Right cardiac atrium (tissue), 5 donors: Measurements from ENCODE around the gene DNAJB2. TPM values are rescaled to one million over a fixed set of nuclear protein-coding genes. Genes with fewer than 3 reads are reported as not detected.

Experiments used
- ATAC-seq, 2 donors: fragments of 200-7000 bp; cut with Tn5 transposase; one replicate each; pipeline versions ENCODE4 v1.8.0 to v1.9.1; 2020; ENCODE audit warnings: moderate library complexity in 2 of 2, mild to moderate bottlenecking in 1 of 2
- DNase-seq, 3 donors: peaks; one replicate each; pipeline ENCODE4 v3.0.0-alpha.2; 2020
- H3K27ac ChIP-seq: one replicate; pipeline ENCODE4 v1.5.1; 2013; ENCODE audit warnings: mild to moderate bottlenecking, low read length, control low read depth, moderate library complexity
- H3K27me3 ChIP-seq: one replicate; pipeline ENCODE4 v1.6.1; 2013; ENCODE audit not compliant: control insufficient read depth, insufficient read depth
- H3K4me1 ChIP-seq: one replicate; pipeline ENCODE4 v1.6.1; 2013; ENCODE audit warnings: low read length; ENCODE audit not compliant: control insufficient read depth, insufficient read depth
- H3K4me3 ChIP-seq: one replicate; pipeline ENCODE4 v1.5.1; 2013; ENCODE audit warnings: low read length, control low read depth
- H3K9me3 ChIP-seq: one replicate; pipeline ENCODE4 v1.6.1; 2013; ENCODE audit warnings: low read length; ENCODE audit not compliant: control insufficient read depth
- WGBS: extraction: QIAGEN DNeasy Blood & Tissue Kit; methylation state at CpG from one replicate; pipeline ENCODE4 v1.1.7; 2013; 5-methylcytosine and 5-hydroxymethylcytosine counted together
- intact Hi-C, 4 donors: fragments of 100-400 bp; cut with DNase I; formaldehyde crosslinking; loops; one replicate each; pipeline versions ENCODE4 v1.11.0 to v1.14.0; 2022 to 2023
- polyA plus RNA-seq: library from polyadenylated mRNA; stranded (reverse); fragments of 200-250 nt; gene quantifications from one replicate; pipeline ENCODE4 v1.2.3, GENCODE V29; 2013
- total RNA-seq, 4 donors: library from RNA; stranded (reverse); fragmentation: NEBNext Ultra II Directional; extraction: Animal tissue kit (Norgen Biotek cat#: 25700); gene quantifications; one replicate each; pipeline ENCODE4 v1.2.1, GENCODE V29; 2021
- donor health status: healthy with polysubstance abuse.
- donor health status: DM: no; HTN: yes; CAD: no.
- donor health status: DM: no; HTN: no; CAD: no.
- donor health status: DM: no; HTN: yes; CAD: no; lungs with severe emphysema.
- donor health status: DM: yes; HTN: yes; CAD: no.

The DNAJB2 gene
- total and polyA plus RNA-seq, 5 donors: 43.9 to 78.7 (median 64.7) TPM

DNA sequence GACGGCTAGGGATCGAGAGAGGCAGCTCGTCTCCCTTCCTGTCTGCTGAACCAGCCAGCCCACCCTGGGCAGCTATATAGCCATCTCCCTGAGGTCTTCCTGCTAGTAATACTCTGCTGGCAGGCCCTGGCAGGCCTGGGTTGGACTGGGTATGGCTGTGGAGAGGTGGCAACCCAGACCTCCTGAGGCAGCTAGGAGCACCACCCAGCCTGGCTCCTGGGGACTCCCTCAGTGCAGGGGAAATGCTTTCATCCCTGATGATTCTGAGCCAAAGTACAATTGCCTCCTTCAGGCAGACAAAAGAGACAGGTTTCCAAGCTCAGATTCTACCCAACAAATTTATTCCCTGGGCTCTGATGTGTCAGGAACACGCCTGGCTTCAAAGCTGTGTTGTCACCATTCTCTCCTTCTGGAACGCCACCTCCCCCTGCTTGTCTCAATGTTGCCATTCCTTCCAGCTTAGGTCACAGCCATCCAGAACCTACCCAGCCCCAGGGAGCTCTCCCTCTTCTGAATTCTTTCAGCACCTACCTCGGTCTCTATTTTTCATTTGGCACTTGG, 4.7 kb upstream of the DNAJB2 start:
- DNase-seq (peak in 1 of 3 donors; percentile 35), ATAC-seq (no peak)
- Histone ChIP-seq H3K4me1 (peaks cover 7% of the 10 kb centered on the region), H3K27me3 (no peaks in the 10 kb centered on the region), H3K4me3 (no peak overlapping the region), H3K27ac (peak overlapping the region; percentile 89), H3K9me3 (no peaks in the 10 kb centered on the region)
- 30% methylated on average over 6 of the region's 6 CpGs for WGBS
- intact Hi-C loops: no loop called here

DNA sequence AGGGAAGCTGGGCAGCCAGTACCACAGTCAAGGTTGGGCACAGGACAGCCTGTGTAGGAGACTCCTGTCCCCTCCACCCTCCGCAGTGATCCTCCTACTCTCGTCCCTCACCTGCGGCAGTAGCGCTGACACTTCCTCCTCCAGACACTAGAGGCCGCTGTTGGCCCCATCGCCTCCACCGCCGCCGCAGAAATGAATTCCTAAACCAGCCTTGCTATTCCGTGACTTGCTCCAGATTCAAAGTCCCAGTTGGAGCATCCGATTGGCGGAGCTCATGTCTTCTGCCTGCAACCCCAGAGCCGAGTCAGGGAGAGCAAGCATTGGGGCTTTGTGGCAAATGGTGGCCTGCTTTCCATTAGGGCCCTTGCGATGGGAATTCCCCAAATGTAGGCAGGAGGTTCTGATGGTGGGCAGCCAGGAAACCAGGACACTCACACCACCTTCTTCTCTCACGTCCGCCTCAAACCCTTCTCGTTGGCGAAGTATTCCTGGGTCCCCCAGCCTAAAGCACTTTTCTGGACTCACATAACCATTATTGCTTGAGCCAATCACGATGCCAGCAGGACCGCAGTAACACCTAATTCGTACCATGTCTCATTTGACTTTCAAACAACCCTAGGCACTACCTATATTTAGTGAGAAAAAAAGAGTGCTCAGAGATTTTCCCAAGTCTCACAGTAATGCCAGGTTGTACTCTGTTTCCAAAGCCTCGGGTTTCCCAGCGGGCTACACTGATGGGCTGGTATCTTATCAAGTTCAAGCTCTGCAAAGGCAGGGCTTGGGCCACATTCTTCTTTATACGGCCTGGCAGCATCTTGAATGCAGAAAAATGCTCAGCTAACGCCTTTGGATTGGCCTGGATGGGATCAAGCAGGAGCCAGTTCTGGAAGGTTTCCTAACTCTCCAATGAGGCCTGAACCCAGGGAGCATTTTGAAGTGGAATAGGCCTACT, 1.2 kb upstream of the DNAJB2 start:
- H3K27me3 ChIP-seq: no peaks in the 10 kb centered on the region
- intact Hi-C loops: no loop called here
- peaks cover 12% of the 10 kb centered on the region for H3K4me1 ChIP-seq
- 22% methylated on average over 25 of the region's 25 CpGs for WGBS
- no peaks in the 10 kb centered on the region for H3K9me3 ChIP-seq
- ATAC-seq (peak; percentile 15 to 22), DNase-seq (peak; percentile 71 to 89 (median 88))
- H3K4me3 ChIP-seq: no peak overlapping the region
- peak overlapping the region; percentile 93 for H3K27ac ChIP-seq

DNA sequence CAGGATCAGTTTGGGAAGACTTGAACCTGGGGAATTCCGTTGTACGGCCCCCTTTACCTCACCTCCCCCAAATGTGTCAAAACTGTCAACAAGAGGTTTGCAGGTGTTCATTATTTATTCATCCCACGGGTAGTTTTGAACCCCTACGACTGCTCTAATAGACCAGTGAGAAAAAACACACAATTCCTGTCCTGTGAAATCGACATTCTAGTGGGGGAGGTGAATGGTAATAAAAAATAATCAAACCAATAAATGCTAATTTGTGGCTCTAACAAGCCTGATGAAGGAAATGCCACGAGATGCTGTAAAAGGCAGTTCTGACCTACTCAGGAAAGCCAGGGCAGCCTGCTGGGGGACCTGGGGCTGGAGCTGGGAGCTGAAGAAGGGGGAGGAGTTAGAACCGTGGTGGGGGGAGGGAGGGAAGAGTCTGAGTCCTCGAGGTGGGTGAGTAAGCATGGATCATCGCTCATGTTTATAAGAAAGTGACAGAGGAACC, 463 bp upstream of the DNAJB2 start:
- ATAC-seq (no peak), DNase-seq (no peak)
- peak overlapping the region; percentile 13 for H3K4me3 ChIP-seq
- no peaks in the 10 kb centered on the region for H3K27me3 ChIP-seq
- WGBS: 12% methylated on average over 9 of the region's 9 CpGs
- H3K9me3 ChIP-seq: no peaks in the 10 kb centered on the region
- peaks cover 12% of the 10 kb centered on the region for H3K4me1 ChIP-seq
- intact Hi-C loops: no loop called here
- H3K27ac ChIP-seq: peak overlapping the region; percentile 93

DNA sequence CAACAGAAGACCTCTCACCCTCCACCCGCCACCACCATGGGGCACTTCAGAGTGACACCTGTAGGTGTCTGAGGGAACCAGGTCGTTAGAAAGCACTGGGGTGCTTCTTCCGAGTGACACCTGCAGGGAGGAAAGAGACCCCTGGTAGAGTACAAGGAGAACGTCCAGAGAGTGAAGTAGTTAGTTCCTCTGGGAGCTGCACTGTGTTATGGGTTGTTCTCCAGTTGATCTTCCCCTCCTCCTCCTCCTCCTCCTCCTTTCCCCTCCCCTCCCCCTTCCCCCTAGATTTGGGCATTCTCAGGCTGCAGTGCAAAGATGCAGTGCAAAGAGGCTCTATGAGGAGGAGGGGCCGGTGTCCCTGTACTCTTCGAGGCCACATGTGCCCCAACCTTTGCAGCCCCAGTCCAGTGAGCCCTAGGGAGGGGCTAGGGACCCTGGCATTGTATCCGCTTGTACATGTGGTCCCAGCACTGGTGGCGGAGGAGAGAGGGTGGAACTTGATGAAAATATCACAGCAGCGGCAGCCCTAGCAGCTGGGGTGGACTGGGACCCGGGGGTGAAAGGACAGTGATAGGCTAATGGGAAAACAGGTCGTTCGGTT, 850 bp downstream of the DNAJB2 start:
- WGBS: 40% methylated on average over 12 of the region's 12 CpGs
- Histone ChIP-seq H3K27me3 (no peaks in the 10 kb centered on the region), H3K4me3 (peak overlapping the region; percentile 66), H3K9me3 (no peaks in the 10 kb centered on the region), H3K4me1 (peaks cover 5% of the 10 kb centered on the region), H3K27ac (peak overlapping the region; percentile 48)
- intact Hi-C loops: no loop called here
- ATAC-seq (no peak), DNase-seq (peak in 1 of 3 donors; percentile 50)

DNA sequence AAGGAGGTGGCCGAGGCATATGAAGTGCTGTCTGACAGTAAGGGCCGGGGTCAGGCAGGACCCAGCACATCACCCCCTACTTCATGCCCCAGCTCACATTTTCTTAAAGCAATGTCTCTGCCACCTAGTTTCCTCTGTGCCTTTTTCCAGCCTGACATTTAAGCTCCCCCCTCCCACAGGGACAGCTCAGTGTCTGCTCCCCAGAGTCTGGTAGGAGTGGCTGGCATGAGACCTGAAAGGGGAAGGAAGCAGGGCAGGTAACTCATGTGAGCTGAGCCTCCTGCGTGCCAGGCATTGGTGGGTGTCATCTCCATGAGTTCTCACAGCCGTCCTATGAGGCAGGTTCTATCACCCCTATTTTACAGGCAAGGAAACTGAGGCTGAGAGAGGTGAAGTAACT, 1.5 kb downstream of the DNAJB2 start:
- peaks cover 5% of the 10 kb centered on the region for H3K4me1 ChIP-seq
- 88% methylated on average over 4 of the region's 4 CpGs for WGBS
- H3K4me3 ChIP-seq: no peak overlapping the region
- ATAC-seq: no peak
- no peak overlapping the region for H3K27ac ChIP-seq
- H3K27me3 ChIP-seq: no peaks in the 10 kb centered on the region
- intact Hi-C loops: no loop called here
- DNase-seq: peak in 1 of 3 donors; percentile 26
- H3K9me3 ChIP-seq: no peaks in the 10 kb centered on the region

DNA sequence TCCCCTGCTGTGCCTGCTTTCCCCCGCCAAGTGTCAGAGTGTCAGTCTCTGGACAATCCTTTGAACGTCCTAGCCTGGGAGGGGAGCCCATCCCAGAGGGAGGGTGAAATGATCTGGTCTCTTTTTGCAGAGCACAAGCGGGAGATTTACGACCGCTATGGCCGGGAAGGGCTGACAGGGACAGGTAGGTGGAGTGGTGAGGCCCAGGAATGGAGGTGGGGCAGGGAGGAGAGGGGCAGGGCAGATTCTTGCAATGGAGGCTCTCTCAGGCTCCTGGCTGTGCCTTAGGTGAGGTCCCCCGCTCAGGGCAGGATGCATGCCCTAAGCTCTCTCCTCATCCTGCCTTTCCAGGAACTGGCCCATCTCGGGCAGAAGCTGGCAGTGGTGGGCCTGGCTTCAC, 2.4 kb downstream of the DNAJB2 start:
- WGBS: 86% methylated on average over 8 of the region's 8 CpGs
- H3K4me3 ChIP-seq: no peak overlapping the region
- DNase-seq: peak in 1 of 3 donors; percentile 23
- no peak for ATAC-seq
- no peaks in the 10 kb centered on the region for H3K27me3 ChIP-seq
- intact Hi-C loops: no loop called here
- peaks cover 5% of the 10 kb centered on the region for H3K4me1 ChIP-seq
- H3K9me3 ChIP-seq: no peaks in the 10 kb centered on the region
- H3K27ac ChIP-seq: no peak overlapping the region

DNA sequence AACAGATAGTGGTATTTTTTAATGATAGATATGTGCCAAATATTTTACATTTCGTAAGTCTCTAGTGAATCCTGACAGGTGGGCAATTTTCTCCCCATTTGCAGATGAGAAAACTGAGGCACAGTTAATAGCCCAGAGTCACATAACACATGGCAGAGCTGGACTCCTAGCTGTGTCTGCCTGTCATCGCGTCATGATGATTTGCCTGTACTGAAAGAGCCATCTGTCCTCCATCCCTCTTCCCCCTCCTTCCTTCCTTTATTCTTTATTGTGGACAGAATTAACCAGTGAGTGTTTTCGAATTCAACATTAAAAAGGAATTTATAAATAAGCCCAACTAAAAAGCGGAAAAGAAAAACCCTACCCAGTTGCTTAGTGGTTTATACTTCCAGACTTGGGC, 3.2 kb downstream of the DNAJB2 start:
- 79% methylated on average over 5 of the region's 5 CpGs for WGBS
- no peak overlapping the region for H3K4me3 ChIP-seq
- peaks cover 5% of the 10 kb centered on the region for H3K4me1 ChIP-seq
- no peaks in the 10 kb centered on the region for H3K27me3 ChIP-seq
- ATAC-seq (no peak), DNase-seq (no peak)
- intact Hi-C loops: no loop called here
- no peak overlapping the region for H3K27ac ChIP-seq
- H3K9me3 ChIP-seq: no peaks in the 10 kb centered on the region

DNA sequence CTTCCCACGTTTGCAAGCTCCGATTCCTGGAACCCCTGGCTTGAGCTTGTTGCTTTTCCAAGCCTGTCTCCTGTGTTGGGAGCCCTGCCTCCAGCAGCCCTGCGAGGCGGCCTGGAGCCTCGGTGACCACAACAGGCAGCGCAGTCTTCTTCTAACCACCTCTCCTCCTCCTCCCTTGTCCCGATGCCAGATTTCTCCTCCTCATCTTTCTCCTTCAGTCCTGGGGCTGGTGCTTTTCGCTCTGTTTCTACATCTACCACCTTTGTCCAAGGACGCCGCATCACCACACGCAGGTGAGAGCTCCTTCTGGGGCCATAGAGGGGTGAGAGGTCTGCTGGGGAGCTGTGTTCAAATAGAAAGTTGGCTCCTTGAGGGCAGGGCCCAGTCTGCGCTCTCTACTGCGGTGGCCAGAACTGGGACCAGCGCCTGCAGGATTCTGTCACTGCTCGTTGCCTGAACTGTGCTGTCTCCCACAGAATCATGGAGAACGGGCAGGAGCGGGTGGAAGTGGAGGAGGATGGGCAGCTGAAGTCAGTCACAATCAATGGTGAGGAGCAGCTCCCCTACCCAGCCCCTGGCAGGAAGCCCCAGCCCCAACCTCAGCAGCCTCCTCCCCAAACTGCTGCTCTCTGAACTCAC, 3.9 kb downstream of the DNAJB2 start:
- no peaks in the 10 kb centered on the region for H3K27me3 ChIP-seq
- H3K4me1 ChIP-seq: peaks cover 5% of the 10 kb centered on the region
- WGBS: 89% methylated on average over 17 of the region's 17 CpGs
- H3K4me3 ChIP-seq: no peak overlapping the region
- H3K27ac ChIP-seq: no peak overlapping the region
- DNase-seq (peak in 2 of 3 donors; percentile 39 to 50), ATAC-seq (no peak)
- intact Hi-C loops: no loop called here
- H3K9me3 ChIP-seq: no peaks in the 10 kb centered on the region

DNA sequence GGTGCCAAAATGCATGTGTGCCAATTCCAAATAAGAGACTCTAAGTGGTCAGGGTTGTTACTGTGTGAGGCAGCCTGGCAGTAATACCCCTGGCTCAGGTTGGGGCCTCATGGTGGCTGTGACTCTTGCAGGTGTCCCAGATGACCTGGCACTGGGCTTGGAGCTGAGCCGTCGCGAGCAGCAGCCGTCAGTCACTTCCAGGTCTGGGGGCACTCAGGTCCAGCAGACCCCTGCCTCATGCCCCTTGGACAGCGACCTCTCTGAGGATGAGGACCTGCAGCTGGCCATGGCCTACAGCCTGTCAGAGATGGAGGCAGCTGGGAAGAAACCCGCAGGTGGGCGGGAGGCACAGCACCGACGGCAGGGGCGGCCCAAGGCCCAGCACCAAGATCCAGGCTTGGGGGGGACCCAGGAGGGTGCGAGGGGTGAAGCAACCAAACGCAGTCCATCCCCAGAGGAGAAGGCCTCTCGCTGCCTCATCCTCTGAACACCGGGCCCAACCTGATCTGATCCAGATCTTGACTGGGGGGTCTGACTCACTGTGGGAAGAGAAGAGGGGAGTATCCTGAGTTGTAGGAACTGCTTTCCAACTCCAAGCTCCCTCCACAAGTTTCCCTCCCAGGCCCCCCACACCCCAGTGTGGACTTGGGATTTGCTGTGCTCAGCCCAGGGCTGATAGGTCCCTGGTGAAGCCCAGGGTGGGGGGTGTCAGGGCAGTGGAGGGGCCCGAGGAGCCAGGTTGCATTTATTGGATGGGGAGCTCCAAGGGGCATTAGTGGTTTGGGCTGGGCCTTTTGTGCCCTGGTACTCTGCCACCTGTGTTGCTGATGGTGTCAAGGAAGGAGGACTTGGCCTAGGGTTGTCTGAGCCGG, 5.6 kb downstream of the DNAJB2 start:
- Histone ChIP-seq H3K4me3 (no peak overlapping the region), H3K27ac (no peak overlapping the region), H3K4me1 (peaks cover 5% of the 10 kb centered on the region), H3K27me3 (no peaks in the 10 kb centered on the region), H3K9me3 (no peaks in the 10 kb centered on the region)
- ATAC-seq (no peak), DNase-seq (peak in 1 of 3 donors; percentile 52)
- intact Hi-C loops: no loop called here
- 84% methylated on average over 16 of the region's 16 CpGs for WGBS

DNA sequence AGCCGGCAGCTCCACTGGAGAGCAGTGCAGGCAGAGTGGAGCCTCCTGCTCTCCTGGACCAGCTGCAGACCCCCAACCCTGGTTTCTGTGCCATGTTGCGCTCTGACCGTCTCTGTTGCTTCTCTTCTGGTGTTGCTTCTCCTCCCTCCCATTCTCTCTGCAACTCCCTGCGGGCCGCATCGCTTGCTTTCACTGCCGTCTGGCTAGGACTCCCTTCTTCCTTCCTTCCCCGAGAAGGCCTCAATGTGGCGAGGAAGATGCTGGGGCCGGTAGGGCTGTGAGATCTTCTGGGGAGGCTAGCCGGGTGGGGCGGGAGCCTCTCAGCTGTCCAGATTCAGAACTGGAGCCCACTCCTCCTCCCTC, 6.2 kb downstream of the DNAJB2 start:
- DNase-seq (peak in 1 of 3 donors; percentile 41), ATAC-seq (no peak)
- H3K9me3 ChIP-seq: no peaks in the 10 kb centered on the region
- H3K4me1 ChIP-seq: peaks cover under 1% of the 10 kb centered on the region
- no peak overlapping the region for H3K4me3 ChIP-seq
- intact Hi-C loops: no loop called here
- H3K27ac ChIP-seq: no peak overlapping the region
- 78% methylated on average over 12 of the region's 12 CpGs for WGBS
- no peaks in the 10 kb centered on the region for H3K27me3 ChIP-seq
